Prostate gland (tissue), 2 donors: Measurements from ENCODE around the gene ANKRD16. TPM values are rescaled to one million over a fixed set of nuclear protein-coding genes. Genes with fewer than 3 reads are reported as not detected.

Source experiments
- DNase-seq: peaks from one replicate; pipeline ENCODE4 v3.0.0-alpha.2; 2019; ENCODE audit warnings: low spot score
- H3K27ac ChIP-seq, 2 donors: fragments of 200-600 bp; sonication (generic); 2 replicates each; pipeline ENCODE4 v1.5.1; 2017 to 2019
- H3K27me3 ChIP-seq: fragments of 200-600 bp; sonication (generic); replicated peaks from 2 replicates; pipeline ENCODE4 v1.5.1; 2019; ENCODE audit not compliant: insufficient read depth
- H3K36me3 ChIP-seq, 2 donors: fragments of 200-600 bp; sonication (generic); 1 replicate in 1 of 2; 2 replicates in 1 of 2; pipeline versions ENCODE4 v1.5.1 to v1.8.1; 2017 to 2019
- H3K4me1 ChIP-seq: fragments of 200-600 bp; sonication (generic); replicated peaks from 2 replicates; pipeline ENCODE4 v1.5.1; 2019
- H3K4me3 ChIP-seq, 2 donors: fragments of 200-600 bp; sonication (generic); 2 replicates each; pipeline ENCODE4 v1.5.1; 2017 to 2019
- H3K9me3 ChIP-seq: fragments of 200-600 bp; sonication (generic); 2 replicates; pipeline ENCODE4 v1.5.1; 2017
- POLR2A ChIP-seq: fragments of 450-650 bp; IDR thresholded peaks from one replicate; pipeline ENCODE4 v1.6.1; 2016; ENCODE audit warnings: antibody characterized with exemption, mild to moderate bottlenecking
- POLR2AphosphoS5 ChIP-seq: sonication (generic); formaldehyde crosslinking; IDR thresholded peaks from one replicate; pipeline ENCODE4 v1.6.1; 2017; ENCODE audit warnings: antibody characterized with exemption
- WGBS: methylation state at CpG from one replicate; pipeline ENCODE4 v1.1.5; 2018; 5-methylcytosine and 5-hydroxymethylcytosine counted together
- intact Hi-C: fragments of 100-400 bp; cut with DNase I; formaldehyde crosslinking; loops from one replicate; pipeline ENCODE4 v1.14.2; 2022
- total RNA-seq, 2 donors: library from RNA; depleted of rRNA; stranded (reverse); fragments of >200 nt; gene quantifications; one replicate each; pipeline ENCODE4 v1.1.0, GENCODE V29; 2016
- TF ChIP-seq, protein P1 (sequence below), 4 experiments: fragments of 200-600 bp in 2 of 4; fragments of 450-650 bp in 2 of 4; sonication (generic) in 2 of 4; IDR thresholded peaks; 1 replicate in 3 of 4; 2 replicates in 1 of 4; pipeline ENCODE4 v1.5.1; 2016 to 2019; ENCODE audit warnings: antibody characterized with exemption in 4 of 4, mild to moderate bottlenecking in 2 of 4, moderate library complexity in 2 of 4

The ANKRD16 gene
- total RNA-seq, 2 donors from 2014 or later: 14.4 to 20.1 TPM

DNA sequence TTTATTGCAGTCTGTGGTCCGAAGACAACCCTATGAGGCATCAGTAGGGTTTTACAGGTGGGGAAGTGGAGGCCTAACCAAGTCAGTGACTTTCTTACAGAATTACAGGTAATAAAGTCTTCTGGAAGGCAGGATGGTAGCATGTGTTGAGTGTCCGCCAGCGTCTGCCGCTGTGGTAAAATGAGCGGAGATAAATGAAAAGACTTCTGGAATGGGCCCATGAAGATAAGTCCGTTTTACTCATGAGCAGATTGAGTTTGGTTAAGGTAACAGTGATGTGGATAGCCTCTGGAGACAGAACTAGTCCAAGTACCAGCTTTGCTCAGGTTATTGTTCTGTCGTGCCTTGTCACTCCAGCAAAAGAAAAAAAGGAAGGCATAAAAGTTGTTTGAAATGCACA is 1.3 kb upstream of the ANKRD16 start:
- H3K4me1 ChIP-seq: peaks cover 7% of the 10 kb centered on the region
- H3K27me3 ChIP-seq: no peaks in the 10 kb centered on the region
- no peak for TF ChIP-seq POLR2A
- TF ChIP-seq, protein P1, sequence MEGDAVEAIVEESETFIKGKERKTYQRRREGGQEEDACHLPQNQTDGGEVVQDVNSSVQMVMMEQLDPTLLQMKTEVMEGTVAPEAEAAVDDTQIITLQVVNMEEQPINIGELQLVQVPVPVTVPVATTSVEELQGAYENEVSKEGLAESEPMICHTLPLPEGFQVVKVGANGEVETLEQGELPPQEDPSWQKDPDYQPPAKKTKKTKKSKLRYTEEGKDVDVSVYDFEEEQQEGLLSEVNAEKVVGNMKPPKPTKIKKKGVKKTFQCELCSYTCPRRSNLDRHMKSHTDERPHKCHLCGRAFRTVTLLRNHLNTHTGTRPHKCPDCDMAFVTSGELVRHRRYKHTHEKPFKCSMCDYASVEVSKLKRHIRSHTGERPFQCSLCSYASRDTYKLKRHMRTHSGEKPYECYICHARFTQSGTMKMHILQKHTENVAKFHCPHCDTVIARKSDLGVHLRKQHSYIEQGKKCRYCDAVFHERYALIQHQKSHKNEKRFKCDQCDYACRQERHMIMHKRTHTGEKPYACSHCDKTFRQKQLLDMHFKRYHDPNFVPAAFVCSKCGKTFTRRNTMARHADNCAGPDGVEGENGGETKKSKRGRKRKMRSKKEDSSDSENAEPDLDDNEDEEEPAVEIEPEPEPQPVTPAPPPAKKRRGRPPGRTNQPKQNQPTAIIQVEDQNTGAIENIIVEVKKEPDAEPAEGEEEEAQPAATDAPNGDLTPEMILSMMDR (IDR thresholded peaks at IDR 0.05): no peak
- no peak for TF ChIP-seq POLR2AphosphoS5
- H3K36me3 ChIP-seq: peaks cover 0 to 5% of the 10 kb centered on the region in 2 donors
- H3K27ac ChIP-seq: peak overlapping the region; percentile 59 to 75
- 30% methylated on average over 7 of the region's 7 CpGs for WGBS
- no peaks in the 10 kb centered on the region for H3K9me3 ChIP-seq
- intact Hi-C loops: loop anchor here (2.0 to 5.0 kb wide), 2 partner anchors 54 to 444 kb away; no protein-coding TSS in a partner anchor
- peak overlapping the region; percentile 85 to 94 for H3K4me3 ChIP-seq
- no peak for DNase-seq

DNA sequence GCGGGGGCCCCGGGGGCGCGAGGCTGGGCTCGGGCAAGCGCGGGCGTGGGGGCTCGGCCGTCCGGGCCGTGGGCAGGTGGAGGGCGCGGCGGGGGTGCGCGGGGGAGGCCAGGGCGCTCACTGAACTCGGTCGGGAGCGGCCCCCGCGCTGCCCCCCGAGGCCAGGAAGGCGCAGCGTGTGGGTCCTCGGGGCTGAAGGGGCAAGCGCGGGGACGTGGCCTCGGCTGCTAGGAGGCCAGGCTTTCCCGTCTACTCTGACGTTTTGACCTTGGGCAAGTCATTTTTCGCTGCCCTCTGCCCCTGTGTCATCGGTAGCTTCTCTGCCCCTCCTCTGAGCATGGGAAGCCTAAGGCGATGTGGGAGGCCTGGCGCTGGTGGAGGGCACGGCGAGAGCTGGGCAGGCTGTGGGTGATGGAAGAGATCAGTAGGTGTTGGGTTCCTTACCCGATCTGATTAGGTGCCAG is 791 bp upstream of the ANKRD16 start:
- no peaks in the 10 kb centered on the region for H3K27me3 ChIP-seq
- no peaks in the 10 kb centered on the region for H3K36me3 ChIP-seq
- peak overlapping the region; percentile 59 to 75 for H3K27ac ChIP-seq
- under 1% methylated on average over 34 of the region's 40 CpGs for WGBS
- H3K4me1 ChIP-seq: peaks cover 7% of the 10 kb centered on the region
- no peaks in the 10 kb centered on the region for H3K9me3 ChIP-seq
- TF ChIP-seq, protein P1 (IDR thresholded peaks at IDR 0.05): no peak
- TF ChIP-seq POLR2A (no peak), POLR2AphosphoS5 (no peak)
- no peak for DNase-seq
- intact Hi-C loops: loop anchor here (1.0 to 5.0 kb wide), 3 partner anchors 54 to 443 kb away; partner anchors contain the start of gene GDI2
- peak overlapping the region; percentile 85 to 94 for H3K4me3 ChIP-seq

DNA sequence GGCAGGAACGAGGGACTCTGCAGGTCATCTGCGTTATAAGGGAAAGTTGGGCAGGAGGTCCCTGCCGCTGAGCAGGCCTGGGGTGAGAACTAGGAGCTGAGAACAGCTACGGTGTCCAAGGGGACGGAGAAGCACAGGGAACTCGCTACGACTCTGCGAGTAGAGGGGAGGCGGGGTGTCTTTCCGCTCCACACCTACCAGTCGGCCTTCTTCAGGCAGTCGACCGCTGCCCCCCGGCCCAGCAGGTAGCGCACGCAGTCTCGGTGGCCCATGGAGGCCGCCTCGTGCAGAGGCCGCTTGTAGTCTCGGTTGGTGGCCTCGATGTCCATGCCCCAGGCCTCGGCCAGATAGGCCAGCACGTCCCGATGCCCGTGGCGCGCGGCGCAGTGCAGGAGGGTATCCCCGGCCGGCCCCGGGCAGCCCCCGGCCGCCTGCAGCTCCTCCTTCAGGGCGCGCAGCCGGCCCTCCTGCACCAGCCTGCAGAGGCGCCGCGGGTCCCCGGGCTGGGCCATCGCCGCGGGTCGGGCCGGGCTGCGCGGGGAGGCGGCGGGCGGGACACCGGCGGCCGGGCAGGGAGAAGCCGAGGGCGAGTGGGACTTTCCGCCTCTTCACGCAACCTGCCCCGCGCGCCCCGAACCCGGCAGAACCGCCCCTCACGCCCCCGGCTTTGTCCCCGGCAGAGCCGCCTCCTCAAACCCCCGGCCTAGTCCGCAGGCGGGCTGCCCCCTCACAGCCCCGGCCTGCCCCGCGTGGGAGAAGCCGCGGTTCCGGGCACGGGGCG is 660 bp downstream of the ANKRD16 start:
- intact Hi-C loops: no loop called here
- no peak for DNase-seq
- under 1% methylated on average over 50 of the region's 80 CpGs for WGBS
- H3K9me3 ChIP-seq: no peaks in the 10 kb centered on the region
- no peaks in the 10 kb centered on the region for H3K36me3 ChIP-seq
- no peak for TF ChIP-seq POLR2A
- TF ChIP-seq, protein P1 (IDR thresholded peaks at IDR 0.05): no peak
- TF ChIP-seq POLR2AphosphoS5: no peak
- peak overlapping the region; percentile 85 to 94 for H3K4me3 ChIP-seq
- peak overlapping the region; percentile 73 for H3K27ac ChIP-seq
- H3K27me3 ChIP-seq: no peaks in the 10 kb centered on the region
- H3K4me1 ChIP-seq: peaks cover 7% of the 10 kb centered on the region

DNA sequence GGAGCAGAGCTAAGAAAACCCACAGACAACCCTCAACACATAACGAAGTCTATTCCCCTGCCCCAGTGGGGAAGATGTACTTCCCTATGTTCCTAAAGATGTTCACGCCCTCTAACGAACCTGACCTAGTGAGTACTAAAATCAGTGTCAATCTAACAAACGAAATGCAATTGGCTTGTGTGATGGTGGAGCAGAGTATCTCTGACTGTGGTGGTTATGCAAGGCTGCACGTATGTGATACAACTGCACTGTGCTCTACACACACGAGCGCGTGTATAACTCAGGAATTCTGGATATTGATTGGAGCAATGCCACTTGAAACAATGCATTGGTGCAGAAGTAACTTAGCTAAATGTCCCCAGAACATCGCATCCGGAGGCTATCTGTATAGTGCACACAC is 1.3 kb downstream of the ANKRD16 start:
- 21% methylated on average over 10 of the region's 10 CpGs for WGBS
- H3K4me3 ChIP-seq: peak overlapping the region; percentile 85 to 94
- peaks cover 7% of the 10 kb centered on the region for H3K4me1 ChIP-seq
- TF ChIP-seq POLR2AphosphoS5 (no peak), POLR2A (no peak)
- TF ChIP-seq, protein P1 (IDR thresholded peaks at IDR 0.05): no peak
- DNase-seq: no peak
- H3K27ac ChIP-seq: peak overlapping the region in 1 of 2 donors; percentile 73
- no peaks in the 10 kb centered on the region for H3K27me3 ChIP-seq
- no peaks in the 10 kb centered on the region for H3K36me3 ChIP-seq
- intact Hi-C loops: no loop called here
- H3K9me3 ChIP-seq: no peaks in the 10 kb centered on the region
